ENCODE measurements around the gene ACER3. TPM values are rescaled to one million over a fixed set of nuclear protein-coding genes. Genes with fewer than 3 reads are reported as not detected.

Gene ACER3
- total and polyA plus RNA-seq, 2 of the 4 experiments (the other 2 are of a cell fraction): 3.5 to 10.0 TPM

GRCh38 chr11:76939219-76939631, 78.5 kb downstream of the ACER3 start:
- dilution Hi-C loops (cut with HindIII; ENCODE audit: low sequenced_read_pairs, unreplicated experiment): no loop called here
- CTCF ChIA-PET: interaction anchor here (1.1 kb wide), 1 partner anchor 19 kb away, joined by 4 read pairs; no protein-coding TSS in a partner anchor

More at GRCh38 chr11:76939219-76939631, 78.5 kb downstream of the ACER3 start:
- Histone ChIP-seq H2BK20ac (ENCODE audit: low read depth, low read length) (no peak overlapping the region), H3K9me3 (ENCODE audit: control insufficient read depth, insufficient read depth, low read length) (peaks cover 3% of the 10 kb centered on the region; the same call in 1 of the 2 replicates), H3K4ac (ENCODE audit: low read depth, low read length) (no peak overlapping the region), H3K27me3 (ENCODE audit: control insufficient read depth, insufficient read depth, low read length) (no peaks in the 10 kb centered on the region), H2AK5ac (ENCODE audit: low read depth, low read length) (no peak overlapping the region), H3K56ac (ENCODE audit: extremely low read depth, insufficient read depth, low read length) (no peak overlapping the region), H4K5ac (ENCODE audit: low read depth, low read length) (no peak overlapping the region), H3K14ac (replicated peaks; ENCODE audit: low read depth, low read length) (no peak overlapping the region), H3K27ac (ENCODE audit: insufficient read depth, low read length) (no peak overlapping the region), H3K36me3 (ENCODE audit: control insufficient read depth, insufficient read depth, low read length) (no peaks in the 10 kb centered on the region), H4K91ac (ENCODE audit: insufficient read depth, low read depth, low read length) (no peak overlapping the region), H2BK120ac (ENCODE audit: low read depth, low read length) (no peak overlapping the region), H3K18ac (ENCODE audit: low read depth, low read length) (no peak overlapping the region), H4K20me1 (ENCODE audit: insufficient read depth, low read length) (no peaks in the 10 kb centered on the region), H3K9me1 (ENCODE audit: insufficient read depth, low read length) (no peaks in the 10 kb centered on the region), H2AK9ac (replicated peaks; ENCODE audit: low read depth, low read length, poor library complexity) (no peak overlapping the region), H4K8ac (ENCODE audit: low read depth in 2 of 2, low read length in 2 of 2) (no peak overlapping the region), H2BK5ac (ENCODE audit: low read depth, low read length, poor library complexity, severe bottlenecking) (no peak overlapping the region), H3K4me3 (ENCODE audit: insufficient read depth, low read depth, low read length) (no peak overlapping the region), H3K23ac (ENCODE audit: low read depth, low read length) (no peak overlapping the region), H2AFZ (replicated peaks; ENCODE audit: low read length, poor library complexity) (no peak overlapping the region), H3K4me1 (ENCODE audit: control insufficient read depth, insufficient read depth, low read length) (peaks cover 2% of the 10 kb centered on the region; the same call in 1 of the 2 replicates), H2BK15ac (ENCODE audit: low read depth, low read length) (no peak overlapping the region), H3K9ac (ENCODE audit: low read depth, low read length) (no peak overlapping the region), H3K79me1 (ENCODE audit: low read depth in 1 of 2, low read length in 2 of 2) (no peaks in the 10 kb centered on the region), H3K4me2 (ENCODE audit: low read depth, low read length) (no peak overlapping the region)
- WGBS, 2 experiments (ENCODE audit: extremely low coverage in 2 of 2, insufficient read length in 1 of 2): 100% methylated on average over 1 of the region's 2 CpGs; no CpG with 5 or more reads in 1 of the 2 experiments
- POLR2A ChIA-PET (ENCODE audit: unreplicated experiment): no interaction called here
- BruUV-seq (replicated peaks): no TSS peak
- TF ChIP-seq POLR2A (IDR thresholded peaks at IDR 0.05; ENCODE audit: low read depth, low read length) (no peak), CHD1 (IDR thresholded peaks at IDR 0.05; ENCODE audit: low read depth, low read length) (no peak), MAZ (IDR thresholded peaks at IDR 0.05; ENCODE audit: borderline replicate concordance, low read depth, low read length) (no peak), SMC3 (IDR thresholded peaks at IDR 0.05; ENCODE audit: low read depth, low read length) (no peak), RAD21 (IDR thresholded peaks at IDR 0.05; ENCODE audit: low read length) (no peak), CEBPB (IDR thresholded peaks at IDR 0.05; ENCODE audit: low read depth, low read length) (no peak), MXI1 (IDR thresholded peaks at IDR 0.05; ENCODE audit: borderline replicate concordance, low read depth, low read length) (no peak), USF2 (IDR thresholded peaks at IDR 0.05; ENCODE audit: low read depth, low read length) (no peak), RCOR1 (IDR thresholded peaks at IDR 0.05; ENCODE audit: insufficient replicate concordance, low read length) (no peak), FOS (IDR thresholded peaks at IDR 0.05; ENCODE audit: low read depth, low read length) (no peak)
- peak; percentile 37 for ATAC-seq (ENCODE audit: low read depth)
- peak; percentile 9 for DNase-seq
- intact Hi-C loops (cut with micrococcal nuclease): no loop called here
- in situ Hi-C loops (cut with MboI; ENCODE audit: low sequenced_read_pairs): no loop called here
